Effector CD8-positive, alpha-beta T cell (primary cell): Measurements from ENCODE around the gene CAPN3.

ENCODE experiments used
- DNase-seq: peaks from one replicate; lab custom pipeline; 2025; lab: John Stamatoyannopoulos, UW

Gene CAPN3

GRCh38 chr15:42356851-42357250 lies 2.5 kb upstream of the CAPN3 start:
- DNase-seq: no peak

GRCh38 chr15:42358141-42358540 lies 1.2 kb upstream of the CAPN3 start:
- no peak for DNase-seq

- DNase-seq: no peak
Measured at GRCh38 chr15:42359985-42360384, 684 bp downstream of the CAPN3 start.

- DNase-seq: no peak
Measured at GRCh38 chr15:42360535-42361112, 1.3 kb downstream of the CAPN3 start.

GRCh38 chr15:42363487-42363886 lies 4.2 kb downstream of the CAPN3 start:
- DNase-seq: no peak

GRCh38 chr15:42363942-42364341 lies 4.6 kb downstream of the CAPN3 start:
- no peak for DNase-seq

GRCh38 chr15:42364529-42364928 lies 5.2 kb downstream of the CAPN3 start:
- no peak for DNase-seq

DNA sequence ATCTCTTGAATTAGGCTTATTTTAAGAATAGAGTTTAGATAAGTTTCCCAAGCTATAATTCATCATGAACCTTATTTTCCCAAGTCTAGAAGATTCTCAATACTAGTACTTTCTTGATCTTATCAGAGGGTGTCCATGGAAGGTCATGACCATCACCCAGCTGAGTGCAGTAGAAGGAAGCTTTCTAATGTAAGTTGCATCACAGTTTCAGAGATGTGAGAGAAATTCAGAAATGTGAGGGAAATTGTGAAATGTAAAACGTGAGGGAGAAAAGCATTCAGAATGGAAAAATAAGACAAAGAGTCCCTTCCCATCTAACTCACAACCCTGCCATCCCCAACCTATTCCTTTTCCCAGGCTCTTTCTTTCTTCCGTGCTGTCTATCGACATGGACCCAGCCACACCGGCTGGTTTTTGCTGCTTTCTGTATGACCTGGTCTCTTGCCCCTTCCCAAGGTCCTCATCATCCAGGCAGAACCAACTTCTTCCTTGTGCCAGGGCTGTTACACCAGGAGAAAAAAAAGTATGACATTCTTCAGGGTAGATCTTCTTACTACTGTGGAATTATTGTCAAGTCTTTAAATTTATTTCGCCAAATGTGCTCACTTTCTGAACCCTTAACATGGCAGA lies 6.7 kb downstream of the CAPN3 start:
- DNase-seq: no peak

DNA sequence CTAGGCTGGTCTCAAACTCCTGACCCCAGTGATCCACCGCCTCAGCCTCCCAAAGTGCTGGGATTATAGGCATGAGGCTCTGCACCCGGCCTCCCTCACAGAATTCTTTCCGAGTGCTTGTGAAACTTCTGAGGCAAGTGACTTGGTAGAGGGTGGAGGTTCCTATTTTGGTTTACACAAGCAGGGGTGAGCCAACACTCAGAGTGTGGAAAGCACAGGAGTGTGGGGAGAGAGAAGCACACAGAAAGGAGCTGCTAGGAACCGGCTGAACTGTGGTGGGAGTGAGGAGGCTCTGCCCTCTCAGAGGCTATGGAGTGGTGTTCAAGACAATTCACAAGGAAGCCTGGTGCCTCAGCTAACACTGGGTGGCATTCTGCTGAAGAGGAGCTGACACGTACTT lies 7.7 kb downstream of the CAPN3 start:
- no peak for DNase-seq

DNA sequence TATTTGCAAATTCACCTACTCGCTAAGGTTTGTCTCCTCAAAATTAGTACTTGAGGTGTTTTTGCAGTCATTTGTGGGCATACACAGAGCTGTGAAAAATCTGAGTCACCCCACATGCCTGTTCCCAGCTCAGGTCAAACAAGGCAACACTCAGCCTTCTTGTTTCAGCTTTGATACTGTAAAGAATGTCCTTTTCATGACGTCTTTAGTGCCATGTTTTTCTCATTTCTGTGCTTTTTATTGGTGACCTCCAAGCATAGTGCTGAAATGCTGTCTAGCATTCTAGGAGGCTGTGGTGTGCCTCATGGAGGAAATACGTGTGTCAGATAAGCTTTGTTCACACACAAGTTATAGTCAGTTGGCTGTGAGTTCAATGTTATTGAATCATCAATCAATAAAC lies 8.8 kb downstream of the CAPN3 start:
- no peak for DNase-seq

- DNase-seq: no peak
Measured at GRCh38 chr15:42371096-42371495, 11.8 kb downstream of the CAPN3 start.

- no peak for DNase-seq
Measured at GRCh38 chr15:42373274-42373673, 14.0 kb downstream of the CAPN3 start.

DNA sequence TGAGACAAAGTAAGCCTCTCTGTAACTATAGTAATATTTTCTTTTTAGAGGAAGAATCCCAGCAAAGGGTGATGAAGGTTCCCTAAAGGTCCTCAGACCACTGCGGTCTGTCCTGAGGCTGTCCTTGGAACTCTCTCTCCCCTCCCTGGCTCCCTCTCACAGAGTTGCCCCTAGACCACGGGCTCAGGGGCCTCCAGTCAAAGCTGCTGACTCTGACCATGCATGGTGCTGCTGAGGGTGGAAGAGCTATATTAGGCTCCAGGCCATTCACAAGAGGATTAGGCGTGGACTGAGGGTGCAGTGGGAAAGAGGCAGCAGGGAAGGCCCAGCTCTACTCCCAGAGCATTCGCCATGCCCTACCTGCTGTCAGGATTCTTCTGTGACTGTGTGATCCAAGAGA lies 14.6 kb downstream of the CAPN3 start:
- DNase-seq: no peak

- DNase-seq: no peak
Measured at GRCh38 chr15:42374810-42375209, 15.5 kb downstream of the CAPN3 start.

- DNase-seq: no peak
Measured at GRCh38 chr15:42375252-42375651, 16.0 kb downstream of the CAPN3 start.

- no peak for DNase-seq
Measured at GRCh38 chr15:42375941-42376340, 16.6 kb downstream of the CAPN3 start.

GRCh38 chr15:42378011-42378410 lies 18.7 kb downstream of the CAPN3 start:
- no peak for DNase-seq

GRCh38 chr15:42384597-42384996 lies 25.3 kb downstream of the CAPN3 start:
- DNase-seq: no peak

DNA sequence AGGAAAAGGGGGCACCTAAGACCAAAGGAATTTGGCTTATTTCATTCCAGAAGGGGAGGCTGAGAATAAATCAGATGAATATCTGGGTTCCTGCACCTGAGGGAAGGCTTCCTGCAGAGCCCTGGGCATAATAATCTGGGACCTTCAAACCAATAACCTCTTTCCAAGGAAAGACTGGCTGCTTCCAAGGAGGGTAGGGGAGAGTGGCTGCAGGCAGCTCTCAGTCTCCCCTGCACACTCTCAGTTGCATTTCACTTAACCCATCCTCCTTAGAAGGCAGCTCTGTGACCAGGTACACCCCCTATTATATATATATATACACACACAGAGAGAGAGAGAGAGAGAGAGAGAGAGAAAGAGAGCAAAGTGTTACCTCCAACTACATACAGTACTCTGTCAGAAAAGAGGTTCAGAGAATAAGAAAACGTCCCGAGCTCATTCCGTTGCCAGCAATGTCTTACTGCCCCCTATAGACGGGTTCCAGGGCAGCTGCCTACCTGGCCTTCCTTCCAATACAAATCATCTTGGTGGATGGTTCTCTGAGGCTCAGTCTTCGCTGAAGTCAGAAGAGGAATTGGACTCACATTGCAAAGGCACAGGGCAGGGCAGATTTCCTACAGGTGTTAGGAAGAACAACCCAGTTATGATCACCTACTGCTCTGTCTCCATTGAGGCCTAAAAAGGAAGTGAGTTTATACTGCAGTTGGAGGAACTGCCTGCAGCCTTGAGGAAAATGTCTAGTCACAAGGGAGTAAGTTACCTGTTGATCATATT lies 26.1 kb downstream of the CAPN3 start:
- DNase-seq: no peak

GRCh38 chr15:42385980-42386700 lies 26.8 kb downstream of the CAPN3 start:
- DNase-seq: no peak

DNA sequence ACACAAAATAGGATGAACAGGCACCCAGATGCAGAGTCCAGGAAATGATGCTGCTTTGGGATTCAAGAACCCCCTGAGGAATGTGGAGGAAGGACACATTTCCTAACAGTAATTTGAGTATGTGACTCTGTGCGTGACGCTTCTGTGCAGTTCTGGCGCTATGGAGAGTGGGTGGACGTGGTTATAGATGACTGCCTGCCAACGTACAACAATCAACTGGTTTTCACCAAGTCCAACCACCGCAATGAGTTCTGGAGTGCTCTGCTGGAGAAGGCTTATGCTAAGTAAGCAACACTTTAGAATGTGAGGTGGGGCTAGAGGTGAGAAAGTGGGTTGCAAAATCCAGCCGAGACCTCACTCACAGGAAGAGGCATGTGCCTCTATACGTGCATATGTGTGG lies 28.3 kb downstream of the CAPN3 start:
- no peak for DNase-seq

DNA sequence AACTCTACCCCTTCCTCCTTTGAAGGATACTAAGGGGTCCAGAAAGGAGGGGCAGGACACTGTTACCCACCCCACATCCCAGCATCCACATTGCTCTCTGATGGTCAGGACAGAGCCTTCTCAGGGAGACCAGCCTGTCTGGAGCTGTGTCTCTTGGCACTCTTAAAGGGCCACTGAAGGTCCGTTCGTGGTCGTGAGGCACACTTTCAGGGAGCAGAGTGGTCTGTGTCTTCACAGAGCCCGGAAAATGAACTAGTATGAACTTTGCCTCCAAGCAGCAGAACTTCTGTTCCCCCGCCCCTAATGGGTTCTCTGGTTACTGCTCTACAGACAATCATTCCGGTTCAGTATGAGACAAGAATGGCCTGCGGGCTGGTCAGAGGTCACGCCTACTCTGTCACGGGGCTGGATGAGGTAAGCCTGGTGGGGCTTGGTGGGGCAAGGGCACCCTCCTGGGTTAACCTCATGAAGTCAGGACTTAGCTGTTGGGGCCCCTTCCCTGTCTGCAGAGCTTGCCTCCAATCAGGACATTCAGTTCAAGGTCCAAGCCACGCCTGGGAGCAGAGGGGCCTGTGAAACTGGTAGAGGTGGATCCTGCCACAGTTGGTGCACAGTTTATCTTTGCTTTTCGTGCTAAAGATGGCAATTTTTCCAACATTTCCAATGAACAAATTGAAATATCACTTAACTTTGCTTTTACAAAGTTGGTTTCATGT lies 33.2 kb downstream of the CAPN3 start:
- no peak for DNase-seq
